ENCODE data around the gene NUDT12.

NUDT12 gene

DNA sequence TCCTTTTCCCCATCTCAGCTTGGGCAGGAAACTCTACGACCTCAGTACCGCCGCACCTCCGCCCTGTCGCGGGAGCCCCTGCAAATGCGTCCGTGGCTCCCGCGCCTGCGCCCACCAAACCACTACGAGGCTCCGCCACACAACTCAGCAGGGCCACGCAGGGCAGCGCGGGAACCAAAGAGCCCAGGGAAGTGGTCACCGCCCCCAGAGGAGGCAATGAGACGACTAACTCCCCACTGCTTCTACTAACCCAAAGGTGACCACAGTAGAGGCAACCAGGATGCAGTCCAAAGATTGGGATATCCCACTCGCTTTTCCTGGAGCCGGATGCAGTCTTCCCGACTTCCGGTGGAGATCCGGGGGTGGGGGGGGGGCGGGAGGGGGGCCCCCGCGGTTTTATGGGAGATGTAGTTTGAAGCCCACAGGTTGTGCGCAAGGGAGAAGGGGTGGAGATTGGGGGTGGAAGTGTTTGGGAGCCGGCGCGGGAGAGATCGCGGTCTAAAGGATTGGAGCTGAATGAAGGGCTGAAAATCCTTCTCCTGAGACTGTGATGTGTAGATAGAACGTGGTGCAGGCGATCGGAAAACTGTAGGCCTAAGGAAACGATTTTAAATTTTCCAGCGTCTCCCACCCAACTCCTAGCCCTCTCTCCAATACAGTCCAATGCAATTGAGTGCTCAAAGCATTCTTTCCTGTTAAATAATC lies at the start of gene NUDT12:
TSS of gene NUDT12 (minus strand) at position 337 of the 705 bp plus-strand sequence. CDS start 2,541 bp downstream, outside the sequence.
- DNase-seq (ENCODE audit: low read depth, low spot score), result peak; percentile 45

DNA sequence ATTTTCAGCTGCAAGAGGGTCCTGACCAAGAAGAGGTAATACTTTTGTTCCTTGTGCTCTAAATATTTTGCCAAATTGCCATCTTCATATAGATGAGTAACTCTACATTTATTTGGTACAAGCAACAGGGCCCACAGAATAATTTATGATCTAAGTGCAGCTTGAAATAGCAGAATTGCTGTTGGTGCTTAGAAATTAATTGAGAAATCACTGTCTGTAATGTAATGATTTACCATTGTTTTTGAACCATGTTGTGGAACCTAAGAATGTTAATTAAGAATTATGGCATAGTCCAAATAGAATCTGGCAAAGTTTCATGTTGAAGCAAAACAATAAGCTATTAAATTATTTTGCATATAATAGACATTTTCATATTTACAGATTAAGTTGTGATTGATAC lies 44.8 kb upstream of the NUDT12 start:
- DNase-seq (ENCODE audit: low read depth, low spot score), result no peak

DNA sequence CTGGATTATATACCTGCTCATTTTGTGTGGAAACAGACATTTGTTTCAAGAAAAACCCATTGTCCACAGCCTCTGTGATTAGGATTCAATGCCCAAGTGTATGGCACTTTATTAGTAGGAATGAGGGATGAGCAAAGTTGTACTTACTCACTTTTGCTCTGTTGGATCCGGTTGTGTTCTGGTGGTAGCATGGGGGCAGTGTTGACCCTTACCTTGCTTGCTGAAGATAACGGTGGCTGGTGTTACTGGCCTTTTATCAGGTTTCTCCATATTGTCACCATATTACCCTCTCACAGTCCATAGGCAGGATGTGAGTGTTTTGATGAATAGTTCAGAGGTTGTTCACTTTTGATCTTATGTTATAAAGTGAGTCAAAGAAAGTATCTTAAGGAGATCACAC lies 42.7 kb upstream of the NUDT12 start:
- no peak for DNase-seq (ENCODE audit: low read depth, low spot score)

DNA sequence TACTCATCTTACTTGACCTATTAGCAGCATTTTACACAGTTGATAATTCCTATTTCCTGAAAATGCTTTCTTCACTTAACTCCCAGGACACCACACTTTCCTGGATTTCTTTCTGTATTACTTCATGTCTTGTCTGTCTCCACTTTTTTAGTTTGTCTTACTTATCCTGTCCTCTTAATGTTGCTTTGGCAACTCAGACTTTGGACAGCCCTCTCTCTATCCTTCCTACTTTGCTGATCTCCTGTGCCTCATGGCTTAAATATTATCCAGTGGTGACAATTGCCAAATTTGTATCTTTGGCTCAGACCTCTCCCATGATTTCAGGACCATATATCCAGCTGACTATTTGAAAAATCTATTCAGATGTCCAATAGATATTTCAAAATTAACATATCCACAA lies 39.8 kb upstream of the NUDT12 start:
- no peak for DNase-seq (ENCODE audit: low read depth, low spot score)

DNA sequence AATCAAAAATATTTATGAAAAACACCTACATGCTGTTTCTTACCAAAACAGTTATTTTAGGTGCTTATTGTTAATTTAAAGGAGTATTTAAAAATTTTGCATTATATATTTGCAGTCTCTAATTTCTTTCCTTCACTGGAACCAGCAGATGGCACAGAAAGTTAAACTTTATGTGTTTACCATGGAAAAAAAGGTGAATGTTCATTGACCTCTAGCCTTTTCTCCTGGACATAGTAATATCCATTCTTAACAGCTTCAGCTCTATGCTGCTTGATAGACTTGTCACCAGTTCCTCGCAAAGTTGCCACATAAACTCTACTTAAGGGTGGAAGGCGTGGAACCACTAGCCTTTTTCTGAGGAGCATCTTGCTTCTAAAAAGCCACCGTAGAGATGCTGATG lies 38.7 kb upstream of the NUDT12 start:
- no peak for DNase-seq (ENCODE audit: low read depth, low spot score)

DNA sequence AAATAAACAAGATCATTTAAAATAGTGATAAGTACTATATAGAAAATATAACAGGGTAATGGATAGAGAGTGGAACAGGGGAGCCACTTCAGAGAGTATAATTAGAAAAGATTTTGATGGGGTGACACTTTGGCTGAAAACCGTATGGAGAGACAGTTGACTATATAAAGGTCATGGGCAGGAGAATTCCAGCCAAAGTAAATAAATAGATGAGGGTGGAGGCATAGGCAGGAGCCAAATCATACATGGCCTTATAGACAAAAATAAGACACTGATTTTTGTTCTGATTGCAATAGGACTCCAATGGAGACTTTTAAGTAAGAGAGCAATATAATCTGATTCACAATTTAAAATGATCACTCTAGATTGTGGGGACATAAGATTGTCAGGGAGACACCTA lies 37.5 kb upstream of the NUDT12 start:
- DNase-seq (ENCODE audit: low read depth, low spot score), result no peak

DNA sequence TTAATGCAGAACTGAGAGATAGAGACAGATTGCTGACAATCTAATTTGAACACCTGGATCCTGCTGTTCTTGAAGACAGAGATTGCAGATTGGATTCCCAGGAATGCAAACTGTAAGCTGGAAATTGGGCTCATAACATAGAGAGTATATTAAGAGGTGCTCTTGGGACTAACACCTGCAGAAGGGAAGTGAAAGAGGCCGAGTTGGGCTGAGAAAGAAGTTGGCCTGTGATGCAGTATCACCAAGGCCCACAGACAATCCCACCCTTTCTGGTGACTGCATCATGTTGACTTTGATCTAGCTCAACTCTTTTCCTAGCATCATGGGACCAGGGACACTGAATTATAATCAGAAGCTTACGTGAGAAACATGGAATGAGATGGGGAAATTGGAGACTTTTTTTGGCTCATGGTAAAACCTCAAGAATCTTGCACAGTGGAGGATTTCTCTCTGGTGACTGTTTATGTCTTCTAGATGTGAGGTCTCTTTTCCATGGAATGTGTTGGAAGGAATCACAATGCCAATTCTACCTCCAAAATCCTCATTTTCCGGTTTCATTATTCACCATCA lies 36.5 kb upstream of the NUDT12 start:
- no peak for DNase-seq (ENCODE audit: low read depth, low spot score)

DNA sequence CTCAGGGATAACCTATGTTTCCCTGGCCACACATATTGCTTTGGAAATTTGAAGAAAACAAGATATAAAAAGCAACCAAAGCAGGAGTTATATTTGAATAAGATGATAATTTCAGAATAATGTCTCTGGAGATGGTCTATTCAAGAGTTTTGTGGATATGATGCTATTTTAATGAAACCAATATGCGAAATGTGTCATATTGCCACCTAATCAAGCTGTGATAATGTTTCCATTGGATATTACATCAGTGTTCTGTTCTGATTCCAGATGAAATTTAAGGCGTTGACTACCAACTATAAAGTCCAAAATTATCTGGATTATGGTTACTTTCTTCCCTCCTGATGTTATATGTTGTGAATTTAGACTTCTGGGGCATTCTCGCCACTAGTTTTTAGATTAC lies 27.6 kb upstream of the NUDT12 start:
- DNase-seq (ENCODE audit: low read depth, low spot score), result no peak

DNA sequence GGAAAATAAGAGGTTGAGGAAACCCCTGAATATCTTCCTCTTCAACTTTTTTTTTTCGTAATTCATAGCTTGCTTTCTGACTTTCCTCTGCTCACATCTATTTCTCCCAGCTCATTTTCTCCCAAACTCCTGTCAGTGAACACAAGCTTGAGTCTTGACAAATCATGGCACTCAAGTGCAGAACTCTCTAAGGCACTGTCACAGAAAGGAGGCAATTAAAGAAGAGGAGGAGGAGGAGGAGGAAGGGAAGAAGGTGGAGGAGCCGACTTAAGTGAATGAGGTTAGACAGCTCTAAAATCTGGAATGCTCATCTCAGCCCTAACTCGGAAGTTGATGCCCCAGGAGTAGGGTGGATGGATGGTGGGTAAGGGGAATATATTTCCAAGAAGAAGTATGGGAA lies 27.2 kb upstream of the NUDT12 start:
- no peak for DNase-seq (ENCODE audit: low read depth, low spot score)

DNA sequence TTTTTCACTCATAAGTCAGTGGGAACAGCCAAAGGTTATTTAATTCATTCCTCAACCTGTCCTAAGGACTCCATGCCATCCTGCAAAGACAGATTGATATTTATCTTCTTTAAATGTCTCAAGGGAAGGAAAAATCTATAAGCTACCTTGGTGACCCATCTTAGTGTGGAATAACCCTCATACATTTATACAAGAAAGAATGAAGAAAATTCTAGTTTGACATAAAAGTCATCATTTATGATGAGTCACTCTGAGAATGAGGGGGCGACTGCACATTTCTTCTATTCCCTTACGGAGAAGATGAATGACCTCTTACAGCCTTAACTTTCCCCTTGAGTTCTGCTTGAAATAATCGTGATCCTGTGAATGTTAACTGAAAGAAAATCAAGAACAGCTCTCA lies 26.8 kb upstream of the NUDT12 start:
- no peak for DNase-seq (ENCODE audit: low read depth, low spot score)

DNA sequence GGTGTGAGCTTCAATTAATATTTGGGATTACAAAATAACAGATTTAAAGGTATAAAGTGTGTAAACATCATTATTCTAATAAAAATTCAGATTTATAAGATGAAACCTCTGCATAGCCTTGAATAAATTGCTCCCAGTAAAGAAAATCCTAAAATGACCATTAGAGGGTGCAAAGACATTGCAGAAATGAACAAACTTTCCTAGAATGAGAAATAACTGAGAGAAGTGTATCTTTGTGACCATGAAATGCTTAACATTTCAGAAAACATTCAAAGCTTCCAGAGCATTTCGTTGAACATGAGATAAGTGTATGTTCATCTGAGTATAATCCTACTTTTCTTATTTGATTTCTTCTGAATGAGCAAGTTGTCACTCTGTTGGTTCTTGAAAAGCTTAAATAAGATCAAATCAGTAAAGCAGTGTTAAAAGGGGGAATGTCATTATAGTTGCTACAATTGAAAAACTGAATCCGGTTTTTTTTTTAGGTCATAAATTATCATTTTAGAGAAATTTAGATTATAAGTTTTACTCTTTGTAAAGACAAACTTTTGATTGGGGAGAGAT lies 24.7 kb upstream of the NUDT12 start:
- no peak for DNase-seq (ENCODE audit: low read depth, low spot score)

DNA sequence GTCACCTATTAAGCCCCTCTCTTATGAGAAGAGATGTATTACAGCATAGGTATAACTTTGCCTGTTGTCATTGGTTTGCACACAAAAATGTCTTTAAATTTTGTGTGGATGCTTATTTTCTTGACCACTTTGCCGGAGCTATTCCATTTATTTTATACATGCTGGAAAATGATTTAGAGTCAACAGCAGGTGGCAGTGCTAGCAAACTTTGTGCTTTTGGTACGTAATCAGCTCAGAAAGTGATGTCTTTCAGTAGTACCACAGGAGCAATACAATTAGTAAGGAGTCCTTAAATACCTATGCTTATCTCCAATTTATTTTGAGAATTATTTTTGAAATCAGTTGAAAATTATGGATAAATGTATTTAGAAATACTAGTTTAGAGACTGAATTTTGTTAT lies 19.8 kb upstream of the NUDT12 start:
- DNase-seq (ENCODE audit: low read depth, low spot score), result no peak

DNA sequence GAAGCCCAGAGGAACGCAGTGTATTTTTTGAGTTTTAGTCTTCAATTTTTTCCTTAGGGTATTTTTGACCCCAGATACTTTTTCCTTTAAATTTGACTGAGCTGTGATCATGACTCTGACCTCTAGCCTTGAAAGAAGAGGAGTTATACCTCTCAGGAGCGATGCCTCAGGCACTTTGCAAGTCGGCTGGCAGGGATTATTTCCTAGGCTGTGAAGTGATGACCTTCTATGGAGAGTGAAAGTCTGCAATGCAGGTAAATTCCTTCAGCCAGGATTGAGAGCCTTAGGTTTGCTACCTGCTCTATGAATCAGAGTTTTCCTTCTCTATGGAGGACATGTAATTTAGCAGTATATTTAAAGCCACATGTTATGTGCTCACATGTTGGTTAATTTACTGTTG lies 10.8 kb upstream of the NUDT12 start:
- peak; percentile 45 for DNase-seq (ENCODE audit: low read depth, low spot score)

DNA sequence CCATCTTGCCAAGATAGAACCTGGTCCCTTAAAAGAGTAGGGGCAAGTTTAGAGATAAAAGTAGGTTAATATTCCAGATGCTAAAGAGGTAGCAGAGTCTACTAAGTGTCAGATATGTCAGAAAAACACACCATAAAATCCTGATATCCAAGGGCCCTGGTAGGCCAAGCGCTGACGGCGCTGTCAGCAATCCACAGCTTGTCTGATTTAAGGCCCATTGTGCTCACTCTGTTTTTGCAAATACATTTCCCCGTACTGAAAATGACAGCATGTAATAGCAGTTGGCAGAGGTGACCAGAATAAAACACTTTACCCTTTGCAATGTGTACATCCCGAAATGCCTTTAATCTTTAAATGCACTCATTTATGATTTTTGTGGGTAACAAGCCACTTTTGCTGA lies 9.9 kb upstream of the NUDT12 start:
- DNase-seq (ENCODE audit: low read depth, low spot score), result no peak

DNA sequence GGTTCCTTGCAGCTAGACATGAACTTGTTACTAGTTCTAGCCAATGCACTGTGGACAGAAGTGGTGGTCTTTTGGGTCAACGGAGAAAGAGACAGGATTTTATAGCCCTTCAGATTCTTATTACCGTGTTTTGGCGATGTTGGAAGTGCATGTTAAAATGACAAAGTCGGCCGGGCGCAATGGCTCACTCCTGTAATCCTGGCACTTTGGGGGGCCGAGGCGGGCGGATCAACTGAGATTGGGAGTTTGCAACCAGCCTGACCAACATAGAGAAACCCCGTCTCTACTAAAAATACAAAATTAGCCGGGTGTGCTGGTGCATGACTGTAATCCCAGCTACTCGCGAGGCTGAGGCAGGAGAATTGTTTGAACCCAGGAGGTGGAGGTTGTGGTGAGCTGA lies 9.1 kb upstream of the NUDT12 start:
- DNase-seq (ENCODE audit: low read depth, low spot score), result no peak

DNA sequence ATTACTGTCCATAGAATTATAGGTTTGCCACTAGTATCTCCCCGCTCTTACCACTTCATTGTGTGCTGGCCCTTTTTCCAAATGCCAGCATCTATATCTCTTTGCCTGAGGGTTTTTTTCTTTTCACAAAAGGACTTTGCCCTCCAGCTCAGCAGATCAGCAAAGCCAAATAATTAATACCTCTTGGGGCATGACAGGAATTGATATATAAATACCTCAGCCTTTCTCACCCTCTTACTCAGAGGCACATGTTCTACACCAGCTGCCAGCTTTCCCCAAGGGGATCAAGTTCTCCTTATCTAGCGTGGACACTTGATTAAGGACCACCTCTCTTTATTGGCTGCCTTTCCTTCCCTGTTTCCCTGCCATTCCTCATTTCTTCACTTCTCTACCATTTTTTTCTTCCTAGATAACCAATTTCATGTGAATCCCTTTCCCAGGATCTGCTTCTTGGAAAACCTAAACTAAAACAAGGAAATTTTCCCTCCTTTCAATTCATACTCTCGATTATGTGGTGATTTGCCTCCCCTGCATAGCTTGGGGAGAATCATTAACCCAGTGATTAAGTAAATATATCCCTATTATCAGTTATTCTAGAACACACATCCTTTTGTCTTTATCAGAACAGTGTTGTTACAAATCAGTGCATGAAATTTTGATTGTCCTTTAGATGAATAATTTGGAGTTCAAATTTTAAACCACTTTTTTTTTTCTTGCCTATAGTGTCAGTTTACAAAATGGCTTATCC lies 6.9 kb upstream of the NUDT12 start:
- no peak for DNase-seq (ENCODE audit: low read depth, low spot score)

DNA sequence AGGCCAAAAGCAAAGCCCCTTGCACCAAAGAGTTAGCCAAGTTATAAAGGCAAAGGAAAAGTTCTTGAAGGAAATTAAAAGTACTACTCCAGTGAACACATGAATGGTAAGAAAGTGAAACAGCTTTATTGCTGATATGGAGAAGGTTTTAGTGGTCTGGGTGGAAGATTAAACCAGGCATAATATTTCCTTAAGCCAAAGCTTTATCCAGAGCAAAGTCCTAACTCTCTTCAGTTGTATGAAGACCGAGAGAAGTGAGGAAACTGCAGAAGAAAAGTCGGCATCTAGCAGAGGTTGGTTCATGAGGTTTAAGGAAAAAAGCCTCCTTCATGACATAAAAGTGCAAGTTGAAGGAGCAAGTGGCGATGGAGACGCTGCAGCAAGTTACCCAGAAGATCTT lies 3.1 kb upstream of the NUDT12 start:
- DNase-seq (ENCODE audit: low read depth, low spot score), result no peak

DNA sequence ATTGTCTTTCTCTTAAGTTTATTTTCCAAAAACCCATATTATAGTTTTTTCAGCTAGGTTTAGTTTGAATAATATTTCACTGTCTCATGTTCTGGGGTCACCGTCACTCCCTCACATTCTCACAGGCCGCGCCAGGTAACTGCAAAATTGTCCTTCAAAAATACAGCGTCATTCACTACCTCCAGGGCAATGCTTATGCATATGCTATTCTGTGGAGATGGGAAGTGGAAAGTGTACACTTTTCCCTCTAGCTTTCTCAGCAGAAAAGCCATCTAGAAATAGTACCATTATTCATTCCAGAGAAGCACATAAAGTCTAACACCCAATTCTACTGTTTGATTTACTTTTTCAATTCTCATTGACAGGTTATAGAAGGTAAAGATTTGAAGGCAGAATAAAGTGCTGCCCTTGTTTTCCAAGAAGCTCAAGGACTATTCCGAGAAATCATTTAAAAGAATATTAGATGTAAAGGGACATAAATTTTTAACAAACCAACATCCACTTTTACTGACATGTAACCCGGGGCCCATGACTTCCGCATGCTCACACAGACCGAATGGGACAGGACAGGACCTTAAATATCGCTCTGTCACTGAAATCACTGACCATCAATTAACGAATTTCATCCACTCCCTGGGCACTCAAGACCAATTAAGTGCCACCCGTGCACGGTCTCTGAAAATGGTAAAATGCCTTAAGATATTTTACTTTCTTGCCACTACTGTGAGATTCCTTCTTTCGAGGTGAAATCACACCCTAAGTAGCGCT lies 720 bp downstream of the NUDT12 start:
- DNase-seq (ENCODE audit: low read depth, low spot score), result no peak

DNA sequence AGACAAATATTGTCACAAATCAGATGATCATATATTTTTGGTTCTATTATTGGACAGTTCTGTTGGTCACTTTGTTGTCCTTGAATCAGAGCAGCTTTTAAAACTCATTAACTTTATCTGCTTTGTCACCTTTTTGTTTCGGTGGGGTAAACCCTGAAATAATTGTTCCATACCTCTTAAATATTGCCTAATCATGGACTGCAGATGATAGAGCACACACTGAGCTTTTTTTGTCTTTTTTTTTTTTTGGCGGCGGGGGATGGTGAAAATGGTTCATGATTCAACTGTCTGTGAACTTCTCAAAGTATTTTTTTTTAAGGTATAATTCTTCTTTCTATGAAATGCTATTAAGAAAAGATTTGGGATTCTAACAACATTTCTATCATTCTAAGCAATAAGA lies 1.8 kb downstream of the NUDT12 start:
- DNase-seq (ENCODE audit: low read depth, low spot score), result no peak

DNA sequence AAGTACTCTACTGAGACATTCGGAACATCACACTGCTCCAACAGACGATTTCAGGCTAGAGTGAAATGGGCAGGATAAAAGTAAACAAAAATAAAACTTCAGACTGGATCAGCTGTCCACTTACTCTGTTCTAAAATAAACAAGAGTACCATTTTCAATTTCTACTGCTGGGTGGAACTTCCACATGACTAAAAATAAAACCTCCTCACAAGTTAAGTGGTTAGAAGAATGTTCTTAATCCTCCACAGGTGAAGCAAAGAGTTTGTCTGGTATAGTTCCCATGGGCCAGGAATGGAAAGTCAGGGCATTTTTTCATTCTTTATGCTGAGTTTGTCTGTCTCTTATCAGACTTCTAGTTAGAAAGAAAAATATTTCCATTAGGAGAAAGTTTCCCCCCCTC lies 15.7 kb downstream of the NUDT12 start:
- DNase-seq (ENCODE audit: low read depth, low spot score), result no peak

DNA sequence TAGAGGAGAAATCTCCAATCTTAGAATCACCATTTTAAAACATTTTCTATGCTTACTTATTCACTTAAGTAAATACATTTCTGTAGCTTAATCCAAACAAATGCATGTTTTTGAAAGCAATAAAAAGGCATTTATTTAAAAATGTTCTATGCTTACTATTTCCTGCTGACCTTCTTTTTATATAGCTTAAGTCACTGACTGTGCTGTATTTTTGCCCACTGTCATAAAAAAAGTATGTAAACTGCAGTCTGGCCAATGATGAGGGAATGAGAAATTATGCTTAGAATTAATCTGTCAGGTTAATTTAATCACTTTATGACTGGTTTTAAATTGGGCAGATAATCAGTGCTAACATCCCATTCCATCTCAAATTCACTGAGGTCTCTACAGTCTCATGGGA lies 20.1 kb downstream of the NUDT12 start:
- no peak for DNase-seq (ENCODE audit: low read depth, low spot score)

DNA sequence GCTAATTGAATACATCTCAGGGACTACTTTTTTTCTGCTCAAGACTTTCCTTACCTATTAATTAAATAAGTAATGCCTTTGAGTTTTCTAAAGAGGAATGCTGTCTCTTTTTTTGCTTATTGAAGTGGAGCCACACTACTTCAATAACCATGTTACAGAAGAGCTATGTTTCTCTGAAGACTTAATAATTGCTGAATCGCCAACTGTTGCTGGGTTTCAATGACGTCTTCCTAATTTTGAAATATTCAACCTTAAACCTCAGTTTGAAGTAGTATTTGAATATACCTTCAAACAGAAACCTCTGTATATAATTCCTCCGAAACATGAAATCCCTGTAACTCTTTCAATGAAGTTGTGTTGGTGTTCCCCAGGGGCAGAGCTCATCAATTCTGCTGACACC lies 21.0 kb downstream of the NUDT12 start:
- no peak for DNase-seq (ENCODE audit: low read depth, low spot score)
